ENCODE measurements around the gene SLC25A29.

DNA sequence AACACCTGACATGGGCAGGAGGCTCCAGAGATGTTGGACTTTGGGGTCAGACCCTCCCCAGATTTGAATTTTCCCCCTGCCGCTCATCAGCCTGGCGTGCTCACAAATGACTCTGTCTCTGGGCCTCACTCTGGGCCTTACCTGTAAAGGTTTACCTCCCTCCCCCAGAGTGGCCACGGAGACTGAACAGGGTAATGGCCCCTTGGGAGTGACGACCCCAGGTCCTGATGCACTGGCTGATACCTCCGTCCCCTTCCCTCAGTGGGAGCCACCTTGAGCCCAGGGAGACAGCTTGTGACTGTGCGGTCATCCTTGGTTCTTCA lies 7.0 kb downstream of the SLC25A29 start:
- TF ChIP-seq, protein P1, sequence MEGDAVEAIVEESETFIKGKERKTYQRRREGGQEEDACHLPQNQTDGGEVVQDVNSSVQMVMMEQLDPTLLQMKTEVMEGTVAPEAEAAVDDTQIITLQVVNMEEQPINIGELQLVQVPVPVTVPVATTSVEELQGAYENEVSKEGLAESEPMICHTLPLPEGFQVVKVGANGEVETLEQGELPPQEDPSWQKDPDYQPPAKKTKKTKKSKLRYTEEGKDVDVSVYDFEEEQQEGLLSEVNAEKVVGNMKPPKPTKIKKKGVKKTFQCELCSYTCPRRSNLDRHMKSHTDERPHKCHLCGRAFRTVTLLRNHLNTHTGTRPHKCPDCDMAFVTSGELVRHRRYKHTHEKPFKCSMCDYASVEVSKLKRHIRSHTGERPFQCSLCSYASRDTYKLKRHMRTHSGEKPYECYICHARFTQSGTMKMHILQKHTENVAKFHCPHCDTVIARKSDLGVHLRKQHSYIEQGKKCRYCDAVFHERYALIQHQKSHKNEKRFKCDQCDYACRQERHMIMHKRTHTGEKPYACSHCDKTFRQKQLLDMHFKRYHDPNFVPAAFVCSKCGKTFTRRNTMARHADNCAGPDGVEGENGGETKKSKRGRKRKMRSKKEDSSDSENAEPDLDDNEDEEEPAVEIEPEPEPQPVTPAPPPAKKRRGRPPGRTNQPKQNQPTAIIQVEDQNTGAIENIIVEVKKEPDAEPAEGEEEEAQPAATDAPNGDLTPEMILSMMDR (CRISPR knock-in tag; IDR thresholded peaks at IDR 0.05) = no peak
- no peak for TF ChIP-seq TCF7L2 (IDR thresholded peaks at IDR 0.05; ENCODE audit: low read depth, low read length)
- TF ChIP-seq, protein P2, sequence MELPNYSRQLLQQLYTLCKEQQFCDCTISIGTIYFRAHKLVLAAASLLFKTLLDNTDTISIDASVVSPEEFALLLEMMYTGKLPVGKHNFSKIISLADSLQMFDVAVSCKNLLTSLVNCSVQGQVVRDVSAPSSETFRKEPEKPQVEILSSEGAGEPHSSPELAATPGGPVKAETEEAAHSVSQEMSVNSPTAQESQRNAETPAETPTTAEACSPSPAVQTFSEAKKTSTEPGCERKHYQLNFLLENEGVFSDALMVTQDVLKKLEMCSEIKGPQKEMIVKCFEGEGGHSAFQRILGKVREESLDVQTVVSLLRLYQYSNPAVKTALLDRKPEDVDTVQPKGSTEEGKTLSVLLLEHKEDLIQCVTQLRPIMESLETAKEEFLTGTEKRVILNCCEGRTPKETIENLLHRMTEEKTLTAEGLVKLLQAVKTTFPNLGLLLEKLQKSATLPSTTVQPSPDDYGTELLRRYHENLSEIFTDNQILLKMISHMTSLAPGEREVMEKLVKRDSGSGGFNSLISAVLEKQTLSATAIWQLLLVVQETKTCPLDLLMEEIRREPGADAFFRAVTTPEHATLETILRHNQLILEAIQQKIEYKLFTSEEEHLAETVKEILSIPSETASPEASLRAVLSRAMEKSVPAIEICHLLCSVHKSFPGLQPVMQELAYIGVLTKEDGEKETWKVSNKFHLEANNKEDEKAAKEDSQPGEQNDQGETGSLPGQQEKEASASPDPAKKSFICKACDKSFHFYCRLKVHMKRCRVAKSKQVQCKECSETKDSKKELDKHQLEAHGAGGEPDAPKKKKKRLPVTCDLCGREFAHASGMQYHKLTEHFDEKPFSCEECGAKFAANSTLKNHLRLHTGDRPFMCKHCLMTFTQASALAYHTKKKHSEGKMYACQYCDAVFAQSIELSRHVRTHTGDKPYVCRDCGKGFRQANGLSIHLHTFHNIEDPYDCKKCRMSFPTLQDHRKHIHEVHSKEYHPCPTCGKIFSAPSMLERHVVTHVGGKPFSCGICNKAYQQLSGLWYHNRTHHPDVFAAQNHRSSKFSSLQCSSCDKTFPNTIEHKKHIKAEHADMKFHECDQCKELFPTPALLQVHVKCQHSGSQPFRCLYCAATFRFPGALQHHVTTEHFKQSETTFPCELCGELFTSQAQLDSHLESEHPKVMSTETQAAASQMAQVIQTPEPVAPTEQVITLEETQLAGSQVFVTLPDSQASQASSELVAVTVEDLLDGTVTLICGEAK (IDR thresholded peaks at IDR 0.05) = no peak
- TF ChIP-seq, protein P2 (CRISPR knock-in tag; IDR thresholded peaks at IDR 0.05) = no peak
- TF ChIP-seq SOX13 (IDR thresholded peaks at IDR 0.05) = no peak
- TF ChIP-seq SOX13 (CRISPR knock-in tag; conservative IDR thresholded peaks at IDR 0.05 in 1 of 2, IDR thresholded peaks at IDR 0.05 in 1 of 2) = no peak
